Measurements from ENCODE around the gene OR1J2. TPM values are rescaled to one million over a fixed set of nuclear protein-coding genes. Genes with fewer than 3 reads are reported as not detected.

OR1J2 gene
- total and polyA plus RNA-seq, 11 donors, result not detected

DNA sequence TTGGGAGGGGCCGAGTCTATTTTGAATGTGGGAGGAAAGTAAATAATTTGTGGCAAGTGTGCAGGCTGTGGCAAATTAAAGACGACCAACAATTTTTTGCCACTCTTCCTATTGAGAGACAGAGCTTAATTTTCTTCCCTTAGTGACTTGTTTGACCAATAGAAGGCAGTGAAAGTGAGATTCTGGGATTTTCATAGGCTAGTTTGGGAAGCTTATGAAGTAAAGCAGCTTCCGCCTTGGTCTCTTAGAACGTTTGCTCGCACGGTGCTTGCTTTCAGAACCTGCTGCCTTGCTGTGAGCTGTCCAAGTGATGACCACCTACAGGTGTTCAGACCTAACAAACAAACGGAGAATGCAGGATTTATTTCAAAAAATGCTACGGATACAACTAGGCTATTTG lies 35.6 kb downstream of the OR1J2 start:
- 57 to 67% (median 58%) methylated on average over 8 of the region's 8 CpGs for WGBS, 4 donors

DNA sequence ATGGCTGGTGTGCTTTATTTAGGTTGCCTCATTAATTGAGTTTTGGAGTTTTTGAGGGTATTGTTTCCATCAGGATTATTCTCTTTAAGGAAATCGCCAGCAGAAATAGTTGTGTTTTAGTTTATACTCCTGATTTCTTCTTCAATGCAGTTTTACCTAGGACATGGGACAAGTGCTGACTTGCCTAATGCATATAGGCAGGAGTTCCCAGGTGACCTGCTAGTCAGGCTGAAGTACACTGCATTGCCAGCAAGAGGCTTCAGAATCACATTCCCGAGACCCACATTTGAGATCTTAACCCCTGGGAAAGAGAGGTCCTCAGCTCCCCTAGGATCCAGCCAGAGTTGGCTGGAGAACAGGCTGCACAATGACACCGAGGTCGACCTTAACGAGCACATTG lies 40.8 kb downstream of the OR1J2 start:
- TF ChIP-seq POLR2A (IDR thresholded peaks at IDR 0.05), result no peak
- TF ChIP-seq, protein P1, sequence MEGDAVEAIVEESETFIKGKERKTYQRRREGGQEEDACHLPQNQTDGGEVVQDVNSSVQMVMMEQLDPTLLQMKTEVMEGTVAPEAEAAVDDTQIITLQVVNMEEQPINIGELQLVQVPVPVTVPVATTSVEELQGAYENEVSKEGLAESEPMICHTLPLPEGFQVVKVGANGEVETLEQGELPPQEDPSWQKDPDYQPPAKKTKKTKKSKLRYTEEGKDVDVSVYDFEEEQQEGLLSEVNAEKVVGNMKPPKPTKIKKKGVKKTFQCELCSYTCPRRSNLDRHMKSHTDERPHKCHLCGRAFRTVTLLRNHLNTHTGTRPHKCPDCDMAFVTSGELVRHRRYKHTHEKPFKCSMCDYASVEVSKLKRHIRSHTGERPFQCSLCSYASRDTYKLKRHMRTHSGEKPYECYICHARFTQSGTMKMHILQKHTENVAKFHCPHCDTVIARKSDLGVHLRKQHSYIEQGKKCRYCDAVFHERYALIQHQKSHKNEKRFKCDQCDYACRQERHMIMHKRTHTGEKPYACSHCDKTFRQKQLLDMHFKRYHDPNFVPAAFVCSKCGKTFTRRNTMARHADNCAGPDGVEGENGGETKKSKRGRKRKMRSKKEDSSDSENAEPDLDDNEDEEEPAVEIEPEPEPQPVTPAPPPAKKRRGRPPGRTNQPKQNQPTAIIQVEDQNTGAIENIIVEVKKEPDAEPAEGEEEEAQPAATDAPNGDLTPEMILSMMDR (IDR thresholded peaks at IDR 0.05), result no peak
- WGBS, 4 donors, result 75 to 89% (median 80%) methylated on average over 5 of the region's 5 CpGs
- H3K4me1 ChIP-seq, result no peaks in the 10 kb centered on the region

More for the DNA sequence above, 35.6 kb downstream of the OR1J2 start:
- intact Hi-C loops (cut with DNase I), result no loop called here
- DNase-seq, result no peak
- Histone ChIP-seq H3K9me3 (peaks cover 0 to 7% (median 0%) of the 10 kb centered on the region in 12 donors), H3K36me3 (no peaks in the 10 kb centered on the region), H3K4me3 (no peak overlapping the region), H3K27me3 (no peaks in the 10 kb centered on the region), H3K4me1 (no peaks in the 10 kb centered on the region), H3K27ac (no peak overlapping the region)
- no peak for TF ChIP-seq POLR2A (IDR thresholded peaks at IDR 0.05)
- TF ChIP-seq, protein P1 (IDR thresholded peaks at IDR 0.05), result no peak
- no peak for ATAC-seq

DNA sequence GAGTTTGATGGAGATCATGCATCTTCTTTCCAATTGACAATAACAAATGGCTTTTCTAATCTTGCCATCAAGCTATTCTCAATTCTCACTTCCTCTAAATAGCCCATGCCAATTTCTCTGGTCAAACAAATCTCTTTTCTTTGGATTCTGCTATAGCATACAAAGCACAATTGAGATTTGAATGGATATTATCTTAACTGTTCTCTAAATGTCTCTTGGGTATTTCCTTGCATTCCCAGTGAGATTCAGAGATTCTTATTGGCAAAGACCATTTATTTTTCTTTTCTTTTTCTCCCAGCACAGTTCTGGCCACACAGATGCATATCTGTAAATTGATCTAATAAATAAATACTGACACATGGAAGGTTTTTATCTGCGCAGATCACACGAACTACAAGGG lies 42.2 kb downstream of the OR1J2 start, which contains the start of gene OR1N2:
TSS of gene OR1N2 (plus strand) at position 301 of the 400 bp plus-strand sequence. CDS start 100 bp downstream, outside the sequence.
- H3K4me1 ChIP-seq, result no peaks in the 10 kb centered on the region
- TF ChIP-seq POLR2A (IDR thresholded peaks at IDR 0.05), result no peak
- TF ChIP-seq, protein P1 (IDR thresholded peaks at IDR 0.05), result no peak
- WGBS, 4 donors, result 56 to 73% (median 67%) methylated on average over 2 of the region's 2 CpGs
- no peak within 1 kb of the TSS for H3K27ac ChIP-seq
- ATAC-seq, result no peak
- peaks cover 0 to 3% (median 0%) of the 10 kb centered on the region in 9 donors for H3K27me3 ChIP-seq
- H3K4me3 ChIP-seq, result no peak within 1 kb of the TSS
- H3K36me3 ChIP-seq, result no peaks in the 10 kb centered on the region
- intact Hi-C loops (cut with DNase I), result no loop called here
- H3K9me3 ChIP-seq, result peaks cover 0 to 5% (median 0%) of the 10 kb centered on the region in 12 donors
- no peak for DNase-seq

More for the DNA sequence above, 40.8 kb downstream of the OR1J2 start:
- Histone ChIP-seq H3K4me3 (no peak overlapping the region), H3K9me3 (peaks cover 0 to 7% (median 0%) of the 10 kb centered on the region in 12 donors), H3K36me3 (no peaks in the 10 kb centered on the region), H3K27me3 (peaks cover 0 to 3% (median 0%) of the 10 kb centered on the region in 9 donors), H3K27ac (no peak overlapping the region)
- ATAC-seq (no peak), DNase-seq (no peak)
- intact Hi-C loops (cut with DNase I), result no loop called here

Other genes with a start within 250 kb of the OR1J2 start
- gene RBM18, start 246.0 kb upstream of the OR1J2 start, total RNA-seq, result 10 to 100 TPM; 24.7 to 49.0 (median 38.4) TPM
- 10 to 100 TPM in 1 of 2 donors, 1 to 10 TPM in 1; 7.9 to 18.8 TPM for gene RBM18, start 246.0 kb upstream of the OR1J2 start, polyA plus RNA-seq
- gene MRRF, start 245.9 kb upstream of the OR1J2 start, total RNA-seq, result 10 to 100 TPM; 29.2 to 44.5 (median 36.0) TPM
- gene MRRF, start 245.9 kb upstream of the OR1J2 start, polyA plus RNA-seq, result 10 to 100 TPM; 27.0 to 48.1 TPM
- gene PTGS1, start 139.8 kb upstream of the OR1J2 start, total RNA-seq, result 10 to 100 TPM in 2 of 9 donors, 1 to 10 TPM in 7; 2.0 to 24.7 (median 6.3) TPM
- gene PTGS1, start 139.8 kb upstream of the OR1J2 start, polyA plus RNA-seq, result 1 to 10 TPM in 1 of 2 donors, under 1 TPM in 1; 0.91 to 6.9 TPM
- not detected for gene OR1J1, start 32.9 kb upstream of the OR1J2 start, total RNA-seq
- not detected for gene OR1J1, start 32.9 kb upstream of the OR1J2 start, polyA plus RNA-seq
- gene OR1J4, start 8.3 kb downstream of the OR1J2 start, total RNA-seq, result not detected
- gene OR1J4, start 8.3 kb downstream of the OR1J2 start, polyA plus RNA-seq, result not detected
- not detected for gene OR1N1, start 16.5 kb downstream of the OR1J2 start, total RNA-seq
- gene OR1N1, start 16.5 kb downstream of the OR1J2 start, polyA plus RNA-seq, result not detected
- not detected for gene OR1N2, start 42.3 kb downstream of the OR1J2 start, total RNA-seq
- not detected for gene OR1N2, start 42.3 kb downstream of the OR1J2 start, polyA plus RNA-seq
- gene OR1L8, start 72.6 kb downstream of the OR1J2 start, total RNA-seq, result under 1 TPM in 1 of 9 donors, not detected in 8; 0.25 TPM
- gene OR1L8, start 72.6 kb downstream of the OR1J2 start, polyA plus RNA-seq, result not detected
- gene OR1Q1, start 103.9 kb downstream of the OR1J2 start, total RNA-seq, result not detected
- not detected for gene OR1Q1, start 103.9 kb downstream of the OR1J2 start, polyA plus RNA-seq
- not detected for gene OR1B1, start 146.8 kb downstream of the OR1J2 start, total RNA-seq
- not detected for gene OR1B1, start 146.8 kb downstream of the OR1J2 start, polyA plus RNA-seq
- gene OR1L1, start 150.9 kb downstream of the OR1J2 start, total RNA-seq, result not detected
- not detected for gene OR1L1, start 150.9 kb downstream of the OR1J2 start, polyA plus RNA-seq
- gene OR1L3, start 164.3 kb downstream of the OR1J2 start, total RNA-seq, result not detected
- not detected for gene OR1L3, start 164.3 kb downstream of the OR1J2 start, polyA plus RNA-seq
- not detected for gene OR1L4, start 213.2 kb downstream of the OR1J2 start, total RNA-seq
- gene OR1L4, start 213.2 kb downstream of the OR1J2 start, polyA plus RNA-seq, result not detected
- not detected for gene OR1L6, start 231.5 kb downstream of the OR1J2 start, total RNA-seq
- not detected for gene OR1L6, start 231.5 kb downstream of the OR1J2 start, polyA plus RNA-seq